SK-N-SH (cell line): Measurements from ENCODE around the gene TMEM132D. TPM values are rescaled to one million over a fixed set of nuclear protein-coding genes. Genes with fewer than 3 reads are reported as not detected.
"Not testable (repeated sequence)": the region's sequence is repeated elsewhere in the genome, so short reads cannot be mapped to it uniquely, and the experiment has no call there.

Source experiments
- CTCF ChIA-PET: fragments of 300-600, 350-600 bp; formaldehyde crosslinking; extraction: SDS; loops from one replicate; lab custom pipeline; 2021; lab: Yijun Ruan, JAX
- POLR2A ChIA-PET: fragments of 350-600 bp; sonication (Branson Sonifier 250); formaldehyde crosslinking; extraction: SDS; loops from one replicate; lab custom pipeline; 2020; ENCODE audit warnings: antibody characterized with exemption, inconsistent platforms; lab: Yijun Ruan, JAX
- DNase-seq: peaks from one replicate; pipeline ENCODE4 v3.0.0; 2012
- H2AFZ ChIP-seq: fragments of 200-600 bp; sonication (generic); 2 replicates; pipeline ENCODE4 v1.8.1; 2016; ENCODE audit warnings: antibody characterized with exemption, mild to moderate bottlenecking, low read depth
- H3F3A ChIP-seq: fragments of 200-600 bp; sonication (generic); replicated peaks from 2 replicates; pipeline ENCODE3; 2016; ENCODE audit warnings: antibody characterized with exemption, mild to moderate bottlenecking; ENCODE audit not compliant: insufficient read depth
- H3K27ac ChIP-seq, 2 experiments: fragments of 200-500 bp in 1 of 2; fragments of 200-600 bp in 1 of 2; sonication (Bioruptor generic) in 1 of 2; sonication (generic), shearing (Covaris generic) in 1 of 2; 2 replicates each; pipeline versions ENCODE4 v1.5.1 to v1.6.1; 2014 to 2016; ENCODE audit warnings: low read depth in 2 of 2, inconsistent platforms in 1 of 2, low read length in 1 of 2, mild to moderate bottlenecking in 1 of 2, mixed read lengths in 1 of 2
- H3K27me3 ChIP-seq: fragments of 200-600 bp; sonication (generic), shearing (Covaris generic); 2 replicates; pipeline ENCODE4 v1.6.1; 2016; ENCODE audit warnings: mixed run types; ENCODE audit not compliant: insufficient read depth
- H3K36me3 ChIP-seq, 2 experiments: fragments of 200-500 bp in 1 of 2; fragments of 200-600 bp in 1 of 2; sonication (Bioruptor generic) in 1 of 2; sonication (generic) in 1 of 2; replicated peaks in 1 of 2; 2 replicates each; pipeline versions ENCODE3 to v1.5.1; 2014 to 2016; ENCODE audit warnings: low read length in 1 of 2, mild to moderate bottlenecking in 1 of 2; ENCODE audit not compliant: insufficient read depth in 2 of 2, control insufficient read depth in 1 of 2
- H3K4me1 ChIP-seq, 2 experiments: fragments of 200-500 bp in 1 of 2; fragments of 200-600 bp in 1 of 2; sonication (Bioruptor generic) in 1 of 2; sonication (generic), shearing (Covaris generic) in 1 of 2; 2 replicates each; pipeline versions ENCODE4 v1.5.1 to v1.6.1; 2014 to 2016; ENCODE audit warnings: low read depth in 1 of 2, low read length in 1 of 2, mixed run types in 1 of 2; ENCODE audit not compliant: insufficient read depth in 2 of 2, control insufficient read depth in 1 of 2
- H3K4me2 ChIP-seq: fragments of 200-600 bp; sonication (generic), shearing (Covaris generic); 2 replicates; pipeline ENCODE4 v1.6.1; 2017; ENCODE audit warnings: mixed run types
- H3K4me3 ChIP-seq, 2 experiments: fragments of 200-500 bp in 1 of 2; fragments of 200-600 bp in 1 of 2; sonication (Bioruptor generic) in 1 of 2; sonication (generic), shearing (Covaris generic) in 1 of 2; 2 replicates each; pipeline versions ENCODE4 v1.5.1 to v1.8.1; 2014 to 2016; ENCODE audit warnings: low read depth in 2 of 2, inconsistent platforms in 1 of 2, low read length in 1 of 2, mild to moderate bottlenecking in 1 of 2, mixed read lengths in 1 of 2, moderate library complexity in 1 of 2
- H3K79me2 ChIP-seq: fragments of 200-600 bp; sonication (generic); 2 replicates; pipeline ENCODE4 v1.8.1; 2017; ENCODE audit warnings: mild to moderate bottlenecking; ENCODE audit not compliant: insufficient read depth
- H3K9ac ChIP-seq: fragments of 200-600 bp; sonication (generic); 2 replicates; pipeline ENCODE4 v1.6.1; 2017; ENCODE audit warnings: mixed run types
- H3K9me2 ChIP-seq: fragments of 200-600 bp; sonication (generic); 2 replicates; pipeline ENCODE4 v1.6.1; 2017; ENCODE audit warnings: mixed run types
- H3K9me3 ChIP-seq: fragments of 200-600 bp; sonication (generic); 2 replicates; pipeline ENCODE4 v1.6.1; 2017; ENCODE audit warnings: mixed run types, mild to moderate bottlenecking, moderate library complexity
- H4K20me1 ChIP-seq: fragments of 200-600 bp; sonication (generic); 2 replicates; pipeline ENCODE4 v1.6.1; 2017; ENCODE audit warnings: mild to moderate bottlenecking, mixed run types; ENCODE audit not compliant: insufficient read depth
- CHD2 ChIP-seq: fragments of 150-350 bp; IDR thresholded peaks from 2 replicates; pipeline ENCODE4 v1.6.1; 2018; ENCODE audit warnings: low read length; ENCODE audit not compliant: partially characterized antibody
- FOSL2 ChIP-seq: IDR thresholded peaks from 2 replicates; pipeline ENCODE4 v1.4.0; 2012; ENCODE audit warnings: low read depth, mild to moderate bottlenecking, moderate library complexity, borderline replicate concordance
- FOXJ3 ChIP-seq: sonication (generic); formaldehyde crosslinking; IDR thresholded peaks from 2 replicates; pipeline ENCODE4 v1.5.1; 2020; ENCODE audit warnings: mild to moderate bottlenecking, missing genetic modification reagents
- FOXM1 ChIP-seq: IDR thresholded peaks from 2 replicates; pipeline ENCODE4 v1.4.0; 2012; ENCODE audit warnings: low read depth, mild to moderate bottlenecking
- GABPA ChIP-seq: IDR thresholded peaks from 2 replicates; pipeline ENCODE4 v1.4.0; 2012; ENCODE audit warnings: low read depth, mild to moderate bottlenecking
- MEF2A ChIP-seq: IDR thresholded peaks from 2 replicates; pipeline ENCODE4 v1.4.0; 2012; ENCODE audit warnings: low read depth, borderline replicate concordance
- NRF1 ChIP-seq: IDR thresholded peaks from 2 replicates; pipeline ENCODE4 v1.6.1; 2012; ENCODE audit warnings: low read depth, mild to moderate bottlenecking, low read length
- RFX5 ChIP-seq: IDR thresholded peaks from 2 replicates; pipeline ENCODE4 v1.6.1; 2012; ENCODE audit warnings: mild to moderate bottlenecking, improper control_type of control experiment, low read length
- RXRA ChIP-seq: IDR thresholded peaks from 2 replicates; pipeline ENCODE4 v1.4.0; 2012; ENCODE audit warnings: low read depth, mild to moderate bottlenecking, borderline replicate concordance
- SMC3 ChIP-seq: IDR thresholded peaks from 2 replicates; pipeline ENCODE4 v1.6.1; 2012; ENCODE audit warnings: low read depth, low read length, improper control_type of control experiment
- TEAD4 ChIP-seq: IDR thresholded peaks from 2 replicates; pipeline ENCODE4 v1.4.0; 2012; ENCODE audit warnings: mild to moderate bottlenecking, borderline replicate concordance; ENCODE audit not compliant: insufficient read depth
- WGBS: methylation state at CpG from one replicate; pipeline ENCODE4 v1.1.6; 2017; ENCODE audit warnings: low lambda C conversion rate; 5-methylcytosine and 5-hydroxymethylcytosine counted together
- polyA plus RNA-seq, 3 experiments: library from polyadenylated mRNA; depleted of rRNA; stranded (reverse); fragments of >200 nt; gene quantifications; 2 replicates each; pipeline ENCODE4 v1.2.3, GENCODE V29; 2012
- TF ChIP-seq, protein P1 (sequence below): IDR thresholded peaks from 2 replicates; pipeline ENCODE4; 2012
- TF ChIP-seq, protein P2 (sequence below): fragments of 150-350 bp; IDR thresholded peaks from 2 replicates; pipeline ENCODE4 v1.6.1; 2017; ENCODE audit warnings: antibody characterized with exemption, low read length, low read depth, borderline replicate concordance
- TF ChIP-seq, protein P3 (sequence below): IDR thresholded peaks from 2 replicates; pipeline ENCODE4 v1.4.0; 2012; ENCODE audit warnings: low read depth, borderline replicate concordance
- TF ChIP-seq, protein P4 (sequence below): IDR thresholded peaks from 2 replicates; pipeline ENCODE4 v1.6.1; 2012; ENCODE audit warnings: mild to moderate bottlenecking, low read depth, low read length, moderate library complexity

Gene TMEM132D
- polyA plus RNA-seq, 1 of the 3 experiments (the other 2 are of a cell fraction), result not detected

DNA sequence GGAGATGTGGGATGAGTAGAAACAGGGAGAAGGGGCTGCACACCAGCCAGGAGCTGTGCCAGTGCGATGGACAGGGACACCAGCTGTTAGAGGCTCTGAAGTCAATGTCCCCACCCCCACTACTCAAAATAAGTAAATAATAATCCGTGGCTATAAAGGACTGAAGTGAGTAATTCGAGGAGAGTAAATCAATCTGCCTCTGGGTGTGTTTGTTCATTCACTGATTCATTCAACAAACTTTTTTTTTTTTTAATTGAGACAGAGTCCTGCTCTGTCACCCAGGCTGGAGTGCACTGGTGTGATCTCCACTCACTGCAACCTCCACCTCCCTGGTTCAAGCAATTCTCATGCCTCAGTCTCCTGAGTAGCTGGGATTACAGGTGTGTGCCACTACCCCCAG is 363.6 kb downstream of the TMEM132D start (continued):
- TF ChIP-seq, protein P1, sequence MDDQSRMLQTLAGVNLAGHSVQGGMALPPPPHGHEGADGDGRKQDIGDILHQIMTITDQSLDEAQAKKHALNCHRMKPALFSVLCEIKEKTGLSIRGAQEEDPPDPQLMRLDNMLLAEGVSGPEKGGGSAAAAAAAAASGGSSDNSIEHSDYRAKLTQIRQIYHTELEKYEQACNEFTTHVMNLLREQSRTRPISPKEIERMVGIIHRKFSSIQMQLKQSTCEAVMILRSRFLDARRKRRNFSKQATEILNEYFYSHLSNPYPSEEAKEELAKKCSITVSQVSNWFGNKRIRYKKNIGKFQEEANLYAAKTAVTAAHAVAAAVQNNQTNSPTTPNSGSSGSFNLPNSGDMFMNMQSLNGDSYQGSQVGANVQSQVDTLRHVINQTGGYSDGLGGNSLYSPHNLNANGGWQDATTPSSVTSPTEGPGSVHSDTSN, result no peak
- TF ChIP-seq, protein P2, sequence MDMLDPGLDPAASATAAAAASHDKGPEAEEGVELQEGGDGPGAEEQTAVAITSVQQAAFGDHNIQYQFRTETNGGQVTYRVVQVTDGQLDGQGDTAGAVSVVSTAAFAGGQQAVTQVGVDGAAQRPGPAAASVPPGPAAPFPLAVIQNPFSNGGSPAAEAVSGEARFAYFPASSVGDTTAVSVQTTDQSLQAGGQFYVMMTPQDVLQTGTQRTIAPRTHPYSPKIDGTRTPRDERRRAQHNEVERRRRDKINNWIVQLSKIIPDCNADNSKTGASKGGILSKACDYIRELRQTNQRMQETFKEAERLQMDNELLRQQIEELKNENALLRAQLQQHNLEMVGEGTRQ, result no peak
- no peak for TF ChIP-seq TEAD4
- no peak for TF ChIP-seq RXRA
- TF ChIP-seq FOXJ3 (CRISPR knock-in tag), result no peak
- no peak for TF ChIP-seq CHD2

DNA sequence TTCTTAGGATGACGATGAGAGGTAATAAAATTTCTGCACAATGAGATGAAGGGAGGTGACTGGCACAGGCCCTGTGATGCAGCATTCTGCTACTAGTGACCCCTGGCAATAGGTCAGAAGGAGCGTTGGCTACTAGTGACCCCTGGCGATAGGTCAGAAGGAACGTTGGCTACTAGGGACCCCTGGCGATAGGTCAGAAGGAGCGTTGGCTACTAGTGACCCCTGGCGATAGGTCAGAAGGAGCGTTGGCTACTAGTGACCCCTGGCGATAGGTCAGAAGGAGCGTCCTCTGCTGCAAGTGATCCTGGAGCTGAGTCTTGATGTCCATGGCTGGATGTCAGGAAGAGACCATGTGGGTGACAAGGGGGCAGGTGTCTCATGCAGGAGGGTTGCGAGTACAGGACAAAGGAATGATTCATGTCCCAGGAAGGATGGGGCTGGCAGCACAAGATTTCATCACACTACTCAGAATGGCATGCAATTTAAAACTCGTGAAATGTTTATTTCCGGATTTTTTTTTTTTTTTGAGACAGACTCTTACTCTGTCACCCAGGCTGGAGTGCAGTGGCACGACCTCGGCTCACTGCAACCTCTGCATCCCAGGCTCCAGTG is 365.0 kb downstream of the TMEM132D start:
- CTCF ChIA-PET, result not testable (repeated sequence)

DNA sequence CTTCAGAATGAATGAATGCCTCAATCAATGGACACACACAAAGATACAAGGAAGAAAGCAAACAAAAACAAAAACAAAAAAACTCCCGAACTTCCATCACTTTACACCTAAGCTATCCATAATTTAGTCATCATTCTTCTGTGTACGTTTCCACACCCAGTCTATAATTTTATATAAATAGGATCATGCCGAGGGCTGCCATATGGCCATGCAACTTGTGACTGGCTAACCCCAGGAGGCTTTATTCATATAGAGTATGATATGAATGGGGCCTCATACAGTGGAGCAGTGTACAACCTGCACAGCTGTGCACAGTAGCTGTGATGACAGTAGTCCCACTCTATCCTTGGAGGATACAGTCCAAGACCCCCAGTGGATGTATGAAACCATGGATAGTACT is 365.7 kb downstream of the TMEM132D start:
- Histone ChIP-seq H3K4me2 (no peak overlapping the region), H4K20me1 (no peaks in the 10 kb centered on the region), H3K4me1 (no peaks in the 10 kb centered on the region), H3K9me2 (no peaks in the 10 kb centered on the region), H2AFZ (no peak overlapping the region), H3K27ac (no peak overlapping the region), H3F3A (no peaks in the 10 kb centered on the region), H3K9ac (no peak overlapping the region), H3K36me3 (no peaks in the 10 kb centered on the region), H3K79me2 (no peaks in the 10 kb centered on the region), H3K9me3 (no peaks in the 10 kb centered on the region), H3K27me3 (no peaks in the 10 kb centered on the region), H3K4me3 (no peak overlapping the region)
- ChIA-PET CTCF (no interaction called here), POLR2A (no interaction called here)
- DNase-seq, result no peak
- WGBS, result 26% methylated on average over 3 of the region's 3 CpGs
- TF ChIP-seq, protein P3, sequence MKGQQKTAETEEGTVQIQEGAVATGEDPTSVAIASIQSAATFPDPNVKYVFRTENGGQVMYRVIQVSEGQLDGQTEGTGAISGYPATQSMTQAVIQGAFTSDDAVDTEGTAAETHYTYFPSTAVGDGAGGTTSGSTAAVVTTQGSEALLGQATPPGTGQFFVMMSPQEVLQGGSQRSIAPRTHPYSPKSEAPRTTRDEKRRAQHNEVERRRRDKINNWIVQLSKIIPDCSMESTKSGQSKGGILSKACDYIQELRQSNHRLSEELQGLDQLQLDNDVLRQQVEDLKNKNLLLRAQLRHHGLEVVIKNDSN, result no peak
- TF ChIP-seq FOXM1, result no peak
- no peak for TF ChIP-seq MEF2A
- TF ChIP-seq NRF1, result no peak
- no peak for TF ChIP-seq FOXJ3 (CRISPR knock-in tag)
- no peak for TF ChIP-seq TEAD4
- TF ChIP-seq SMC3, result no peak
- TF ChIP-seq, protein P4, sequence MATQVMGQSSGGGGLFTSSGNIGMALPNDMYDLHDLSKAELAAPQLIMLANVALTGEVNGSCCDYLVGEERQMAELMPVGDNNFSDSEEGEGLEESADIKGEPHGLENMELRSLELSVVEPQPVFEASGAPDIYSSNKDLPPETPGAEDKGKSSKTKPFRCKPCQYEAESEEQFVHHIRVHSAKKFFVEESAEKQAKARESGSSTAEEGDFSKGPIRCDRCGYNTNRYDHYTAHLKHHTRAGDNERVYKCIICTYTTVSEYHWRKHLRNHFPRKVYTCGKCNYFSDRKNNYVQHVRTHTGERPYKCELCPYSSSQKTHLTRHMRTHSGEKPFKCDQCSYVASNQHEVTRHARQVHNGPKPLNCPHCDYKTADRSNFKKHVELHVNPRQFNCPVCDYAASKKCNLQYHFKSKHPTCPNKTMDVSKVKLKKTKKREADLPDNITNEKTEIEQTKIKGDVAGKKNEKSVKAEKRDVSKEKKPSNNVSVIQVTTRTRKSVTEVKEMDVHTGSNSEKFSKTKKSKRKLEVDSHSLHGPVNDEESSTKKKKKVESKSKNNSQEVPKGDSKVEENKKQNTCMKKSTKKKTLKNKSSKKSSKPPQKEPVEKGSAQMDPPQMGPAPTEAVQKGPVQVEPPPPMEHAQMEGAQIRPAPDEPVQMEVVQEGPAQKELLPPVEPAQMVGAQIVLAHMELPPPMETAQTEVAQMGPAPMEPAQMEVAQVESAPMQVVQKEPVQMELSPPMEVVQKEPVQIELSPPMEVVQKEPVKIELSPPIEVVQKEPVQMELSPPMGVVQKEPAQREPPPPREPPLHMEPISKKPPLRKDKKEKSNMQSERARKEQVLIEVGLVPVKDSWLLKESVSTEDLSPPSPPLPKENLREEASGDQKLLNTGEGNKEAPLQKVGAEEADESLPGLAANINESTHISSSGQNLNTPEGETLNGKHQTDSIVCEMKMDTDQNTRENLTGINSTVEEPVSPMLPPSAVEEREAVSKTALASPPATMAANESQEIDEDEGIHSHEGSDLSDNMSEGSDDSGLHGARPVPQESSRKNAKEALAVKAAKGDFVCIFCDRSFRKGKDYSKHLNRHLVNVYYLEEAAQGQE, result no peak
- TF ChIP-seq GABPA, result no peak
- TF ChIP-seq FOSL2, result no peak
- TF ChIP-seq RFX5, result no peak

More for the DNA sequence above, 365.0 kb downstream of the TMEM132D start:
- H3K9ac ChIP-seq, H3K4me1 ChIP-seq, DNase-seq, H3K36me3 ChIP-seq, POLR2A ChIA-PET, H3K4me3 ChIP-seq, H3K27me3 ChIP-seq, H4K20me1 ChIP-seq, H3K9me2 ChIP-seq, H3K27ac ChIP-seq, H3K79me2 ChIP-seq, H3F3A ChIP-seq, H3K9me3 ChIP-seq, H2AFZ ChIP-seq, H3K4me2 ChIP-seq: not testable (repeated sequence)
- 58% methylated on average over 15 of the region's 15 CpGs for WGBS
